ENCODE data around the gene CEL. TPM values are rescaled to one million over a fixed set of nuclear protein-coding genes. Genes with fewer than 3 reads are reported as not detected.

CEL gene
- total RNA-seq, 1 experiment from 2014 or later = 3.6 TPM

DNA sequence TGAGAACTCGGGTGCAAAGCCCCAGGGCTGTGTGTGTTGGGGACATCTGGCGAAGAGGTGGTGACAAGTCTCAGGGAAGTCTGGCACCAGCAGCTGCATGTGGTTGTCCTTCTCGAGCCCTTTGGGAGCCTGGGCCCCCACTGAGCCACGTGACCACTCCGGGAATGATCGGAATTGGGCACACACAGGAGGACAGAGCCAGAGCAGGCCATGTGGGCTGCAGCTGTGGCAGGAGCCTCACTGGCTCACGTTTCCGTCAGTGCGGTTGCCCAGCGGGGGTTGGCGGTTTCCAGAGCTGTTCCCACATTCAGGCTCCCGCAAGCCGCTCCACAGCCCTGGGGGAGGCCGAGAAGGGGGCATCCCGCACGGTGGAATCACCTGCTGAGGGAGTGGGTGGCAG is 6.8 kb upstream of the CEL start:
- H3K27ac Mint-ChIP-seq = no peak overlapping the region; a peak in 1 of 7 replicates
- Histone ChIP-seq H3K23me2 (ENCODE audit: insufficient read length, low read depth, low read length, poor library complexity, severe bottlenecking) (no peaks in the 10 kb centered on the region), H3K18ac (ENCODE audit: insufficient read length, low read depth, low read length) (no peak overlapping the region), H2BK120ac (ENCODE audit: low read depth, low read length, poor library complexity, severe bottlenecking) (no peak overlapping the region), H2BK12ac (ENCODE audit: insufficient read length, low read depth, low read length) (no peak overlapping the region), H3K4ac (ENCODE audit: low read depth, low read length) (no peak overlapping the region), H3K9ac (ENCODE audit: extremely low read depth, insufficient read length, low read length) (no peak overlapping the region), H2BK5ac (ENCODE audit: insufficient read length, low read length) (no peak overlapping the region), H2BK20ac (ENCODE audit: low read depth, low read length, poor library complexity, severe bottlenecking) (no peak overlapping the region), H3K4me2 (ENCODE audit: insufficient read depth, insufficient read length, low read length) (no peak overlapping the region), H2AFZ (ENCODE audit: low read length) (no peak overlapping the region), H3K79me1 (ENCODE audit: insufficient read depth, low read depth, low read length, poor library complexity, severe bottlenecking) (no peaks in the 10 kb centered on the region), H3K27ac (ENCODE audit: insufficient read length, low read depth, low read length) (no peak overlapping the region), H3K56ac (ENCODE audit: insufficient read length, low read depth, low read length) (no peak overlapping the region), H3K14ac (ENCODE audit: insufficient read depth, low read length) (no peak overlapping the region), H3K4me1 (ENCODE audit: insufficient read depth, low read length) (no peaks in the 10 kb centered on the region), H3K79me2 (ENCODE audit: insufficient read depth, low read length) (no peaks in the 10 kb centered on the region), H3K23ac (ENCODE audit: insufficient read length, low read depth, low read length) (no peak overlapping the region), H2BK15ac (ENCODE audit: low read depth, low read length) (no peak overlapping the region), H4K5ac (ENCODE audit: insufficient read length, low read depth, low read length) (no peak overlapping the region), H3K9me3 (ENCODE audit: control insufficient read depth, low read depth, low read length) (no peaks in the 10 kb centered on the region), H4K8ac (replicated peaks; ENCODE audit: insufficient read length, low read depth, low read length) (no peak overlapping the region), H4K91ac (ENCODE audit: insufficient read length, low read depth, low read length) (no peak overlapping the region), H4K20me1 (ENCODE audit: control insufficient read depth, insufficient read depth, insufficient read length) (peaks cover 3% of the 10 kb centered on the region), H3T11ph (ENCODE audit: low read length) (no peak overlapping the region), H2AK5ac (ENCODE audit: insufficient read length, low read length) (no peak overlapping the region), H3K27me3 (ENCODE audit: insufficient read depth, low read length) (no peaks in the 10 kb centered on the region)
- no peaks in the 10 kb centered on the region for H3K27me3 Mint-ChIP-seq (ENCODE audit: low read depth)
- DNase-seq = no peak
- H3K9me3 Mint-ChIP-seq = no peaks in the 10 kb centered on the region; a peak in 1 of 5 replicates
- H3K36me3 Mint-ChIP-seq (ENCODE audit: insufficient read depth in 1 of 3, low read depth in 3 of 3) = peaks cover 31 to 73% (median 67%) of the 10 kb centered on the region in 3 experiments; a peak in 6 of 7 replicates
- H3K4me1 Mint-ChIP-seq = peaks cover 13 to 15% of the 10 kb centered on the region in 2 experiments
- WGBS (ENCODE audit: extremely low coverage, insufficient read length, low lambda C conversion rate) = no CpG with 5 or more reads among the region's 16 CpGs
- no peak for TF ChIP-seq CTCF (conservative IDR thresholded peaks at IDR 0.05)
- no peak overlapping the region for H3K4me3 Mint-ChIP-seq
